ENCODE data around the gene C18orf32. TPM values are rescaled to one million over a fixed set of nuclear protein-coding genes. Genes with fewer than 3 reads are reported as not detected.
A peak's percentile ranks its signal among the peaks of the same experiment; 100 is the strongest.
"Not testable (repeated sequence)": the region's sequence is repeated elsewhere in the genome, so short reads cannot be mapped to it uniquely, and the experiment has no call there.

C18orf32 gene
- total RNA-seq, 4 donors from 2014 or later = 39.6 to 61.5 (median 55.2) TPM

- Histone ChIP-seq H3K4me1 (peaks cover 15 to 39% (median 34%) of the 10 kb centered on the region in 4 donors), H3K4me3 (peak overlapping the region; percentile 82 to 100 (median 94)), H3K27me3 (no peaks in the 10 kb centered on the region), H3K36me3 (no peaks in the 10 kb centered on the region), H3K9me3 (no peaks in the 10 kb centered on the region), H3K27ac (replicated peaks in 1 of 4) (peak overlapping the region; percentile 90 to 93 (median 92))
- TF ChIP-seq POLR2AphosphoS5 (IDR thresholded peaks at IDR 0.05) = no peak
- TF ChIP-seq POLR2A (IDR thresholded peaks at IDR 0.05; ENCODE audit: low read depth) = no peak
- TF ChIP-seq EP300 (IDR thresholded peaks at IDR 0.05) = no peak
- no peak for TF ChIP-seq CTCF (IDR thresholded peaks at IDR 0.05)
- 36% methylated on average over 19 of the region's 19 CpGs for WGBS
- DNase-seq (ENCODE audit: extremely low spot score) = no peak
- intact Hi-C loops (cut with DNase I) = loop anchor here (2.0 kb wide), 1 partner anchor 26 kb away; the partner anchor contains the start of gene C18orf32
Observed at GRCh38 chr18:49460976-49461601, 25.9 kb downstream of the C18orf32 start.

- DNase-seq (ENCODE audit: extremely low spot score) = no peak
- no peaks in the 10 kb centered on the region for H3K9me3 ChIP-seq
- H3K27me3 ChIP-seq = no peaks in the 10 kb centered on the region
- peaks cover 15 to 41% (median 36%) of the 10 kb centered on the region in 4 donors for H3K4me1 ChIP-seq
- peak overlapping the region; percentile 82 to 100 (median 94) for H3K4me3 ChIP-seq
- H3K27ac ChIP-seq (replicated peaks in 1 of 4) = peak overlapping the region; percentile 90 to 93 (median 92)
- H3K36me3 ChIP-seq = no peaks in the 10 kb centered on the region
- intact Hi-C loops (cut with DNase I) = loop anchor here (2.0 kb wide), 1 partner anchor 27 kb away; the partner anchor contains the start of gene C18orf32
- 23% methylated on average over 16 of the region's 16 CpGs for WGBS
- TF ChIP-seq CTCF (IDR thresholded peaks at IDR 0.05) (no peak), EP300 (IDR thresholded peaks at IDR 0.05) (no peak), POLR2AphosphoS5 (IDR thresholded peaks at IDR 0.05) (no peak)
Observed at GRCh38 chr18:49459404-49460171, 27.4 kb downstream of the C18orf32 start.

GRCh38 chr18:49457616-49458015 lies 29.4 kb downstream of the C18orf32 start:
- no peak for TF ChIP-seq CTCF (IDR thresholded peaks at IDR 0.05)
- TF ChIP-seq POLR2AphosphoS5 (IDR thresholded peaks at IDR 0.05) = no peak
- TF ChIP-seq EP300 (IDR thresholded peaks at IDR 0.05) = no peak
- no peak for TF ChIP-seq POLR2A (IDR thresholded peaks at IDR 0.05; ENCODE audit: low read depth)
- Histone ChIP-seq H3K9me3 (no peaks in the 10 kb centered on the region), H3K36me3 (peaks cover 0 to 5% (median 0%) of the 10 kb centered on the region in 4 donors), H3K27ac (replicated peaks in 1 of 4) (no peak overlapping the region), H3K4me1 (peaks cover 15 to 41% (median 36%) of the 10 kb centered on the region in 4 donors), H3K4me3 (no peak overlapping the region), H3K27me3 (no peaks in the 10 kb centered on the region)
- intact Hi-C loops (cut with DNase I) = no loop called here
- no peak for DNase-seq (ENCODE audit: extremely low spot score)
- WGBS = 93% methylated on average over 4 of the region's 4 CpGs

- 44% methylated on average over 1 of the region's 1 CpG for WGBS
Observed at GRCh38 chr18:49456794-49457193, 30.2 kb downstream of the C18orf32 start.

GRCh38 chr18:49452534-49452933 lies 34.5 kb downstream of the C18orf32 start:
- H3K27me3 ChIP-seq; H3K27ac ChIP-seq (replicated peaks in 1 of 4); H3K4me3 ChIP-seq; intact Hi-C loops (cut with DNase I); DNase-seq (ENCODE audit: extremely low spot score): not testable (repeated sequence)
- Histone ChIP-seq H3K4me1 (peaks cover 0 to 17% (median 9%) of the 10 kb centered on the region in 4 donors), H3K9me3 (peaks cover 0 to 30% (median 14%) of the 10 kb centered on the region in 4 donors), H3K36me3 (peaks cover 0 to 14% (median 6%) of the 10 kb centered on the region in 4 donors)
- WGBS = 94% methylated on average over 3 of the region's 12 CpGs

More at GRCh38 chr18:49456794-49457193, 30.2 kb downstream of the C18orf32 start:
- Histone ChIP-seq H3K27ac (replicated peaks in 1 of 4) (peak overlapping the region in 1 of 4 donors; percentile 44), H3K4me1 (peaks cover 15 to 41% (median 36%) of the 10 kb centered on the region in 4 donors), H3K27me3 (no peaks in the 10 kb centered on the region), H3K36me3 (peaks cover 0 to 7% (median 2%) of the 10 kb centered on the region in 4 donors), H3K4me3 (no peak overlapping the region), H3K9me3 (no peaks in the 10 kb centered on the region)
- intact Hi-C loops (cut with DNase I) = no loop called here
- TF ChIP-seq POLR2AphosphoS5 (IDR thresholded peaks at IDR 0.05) = no peak
- no peak for TF ChIP-seq CTCF (IDR thresholded peaks at IDR 0.05)
- no peak for TF ChIP-seq EP300 (IDR thresholded peaks at IDR 0.05)
- no peak for TF ChIP-seq POLR2A (IDR thresholded peaks at IDR 0.05; ENCODE audit: low read depth)
- no peak for DNase-seq (ENCODE audit: extremely low spot score)

Data from esophagus muscularis mucosa (tissue), 4 donors.